Vagina (tissue), 2 donors: ENCODE data around the gene CCDC122.

ENCODE experiments used
- POLR2A ChIP-seq, 2 donors: fragments of 450-650 bp; IDR thresholded peaks; one replicate each; pipeline ENCODE4 v1.6.1; 2017; ENCODE audit warnings: antibody characterized with exemption in 2 of 2, mild to moderate bottlenecking in 2 of 2, moderate library complexity in 2 of 2
- TF ChIP-seq, protein P1 (sequence below), 3 experiments: fragments of 450-650 bp in 2 of 3; fragments of 200-600 bp in 1 of 3; sonication (generic) in 1 of 3; IDR thresholded peaks; one replicate each; pipeline ENCODE4 v1.5.1; 2017 to 2019; ENCODE audit warnings: antibody characterized with exemption in 3 of 3, mild to moderate bottlenecking in 2 of 3, moderate library complexity in 2 of 3

DNA sequence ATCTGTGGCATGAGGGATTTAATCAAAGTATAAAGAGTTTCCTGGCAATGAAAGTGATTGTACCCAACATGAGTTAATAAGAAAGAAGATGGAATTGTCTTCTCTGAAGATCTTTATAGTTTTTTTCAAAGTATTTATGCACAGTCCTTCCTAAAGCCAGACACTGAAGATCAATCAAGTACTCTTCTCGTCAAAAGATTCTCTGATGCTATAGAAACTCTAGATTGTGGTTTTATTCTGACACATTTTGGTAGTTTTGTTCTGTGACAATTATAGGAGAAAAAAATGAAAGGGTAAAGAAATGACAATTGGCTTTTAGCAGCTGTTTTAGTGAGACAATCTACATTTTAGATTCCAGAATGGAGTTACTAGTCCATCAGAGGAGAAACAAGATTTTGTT lies 82.4 kb downstream of the CCDC122 start:
- no peak for TF ChIP-seq POLR2A (IDR thresholded peaks at IDR 0.05)
- TF ChIP-seq, protein P1, sequence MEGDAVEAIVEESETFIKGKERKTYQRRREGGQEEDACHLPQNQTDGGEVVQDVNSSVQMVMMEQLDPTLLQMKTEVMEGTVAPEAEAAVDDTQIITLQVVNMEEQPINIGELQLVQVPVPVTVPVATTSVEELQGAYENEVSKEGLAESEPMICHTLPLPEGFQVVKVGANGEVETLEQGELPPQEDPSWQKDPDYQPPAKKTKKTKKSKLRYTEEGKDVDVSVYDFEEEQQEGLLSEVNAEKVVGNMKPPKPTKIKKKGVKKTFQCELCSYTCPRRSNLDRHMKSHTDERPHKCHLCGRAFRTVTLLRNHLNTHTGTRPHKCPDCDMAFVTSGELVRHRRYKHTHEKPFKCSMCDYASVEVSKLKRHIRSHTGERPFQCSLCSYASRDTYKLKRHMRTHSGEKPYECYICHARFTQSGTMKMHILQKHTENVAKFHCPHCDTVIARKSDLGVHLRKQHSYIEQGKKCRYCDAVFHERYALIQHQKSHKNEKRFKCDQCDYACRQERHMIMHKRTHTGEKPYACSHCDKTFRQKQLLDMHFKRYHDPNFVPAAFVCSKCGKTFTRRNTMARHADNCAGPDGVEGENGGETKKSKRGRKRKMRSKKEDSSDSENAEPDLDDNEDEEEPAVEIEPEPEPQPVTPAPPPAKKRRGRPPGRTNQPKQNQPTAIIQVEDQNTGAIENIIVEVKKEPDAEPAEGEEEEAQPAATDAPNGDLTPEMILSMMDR (IDR thresholded peaks at IDR 0.05), result no peak
